Tibial nerve (tissue), 4 donors: ENCODE measurements around the gene EXOSC7. TPM values are rescaled to one million over a fixed set of nuclear protein-coding genes. Genes with fewer than 3 reads are reported as not detected.

Experiments used
- DNase-seq, 2 donors: peaks; one replicate each; pipeline ENCODE4 v3.0.0-alpha.2; 2019; ENCODE audit warnings: low spot score in 2 of 2
- H3K27ac ChIP-seq, 4 donors: fragments of 200-600 bp; sonication (generic) in 3 of 4; one replicate each; pipeline ENCODE4 v1.5.1; 2017 to 2019; ENCODE audit warnings: mild to moderate bottlenecking in 1 of 4
- H3K27me3 ChIP-seq, 2 donors: fragments of 200-600 bp; sonication (generic) in 1 of 2; one replicate each; pipeline versions ENCODE4 v1.5.1 to v1.6.0; 2017 to 2019
- H3K36me3 ChIP-seq, 3 donors: fragments of 200-600 bp; sonication (generic); one replicate each; pipeline ENCODE4 v1.5.1; 2018 to 2019
- H3K4me1 ChIP-seq, 4 donors: fragments of 200-600 bp; sonication (generic) in 3 of 4; one replicate each; pipeline ENCODE4 v1.5.1; 2017 to 2019
- H3K4me3 ChIP-seq, 4 donors: fragments of 200-600 bp; sonication (generic) in 3 of 4; one replicate each; pipeline ENCODE4 v1.5.1; 2017 to 2019; ENCODE audit warnings: mild to moderate bottlenecking in 1 of 4, moderate library complexity in 1 of 4
- H3K9me3 ChIP-seq, 4 donors: fragments of 200-600 bp; sonication (generic) in 3 of 4; one replicate each; pipeline ENCODE4 v1.5.1; 2017 to 2019
- EP300 ChIP-seq, 2 donors: sonication (generic); formaldehyde crosslinking; IDR thresholded peaks; one replicate each; pipeline ENCODE4 v1.6.1; 2017; ENCODE audit warnings: antibody characterized with exemption in 2 of 2, mild to moderate bottlenecking in 1 of 2
- POLR2A ChIP-seq, 2 donors: fragments of 450-650 bp; IDR thresholded peaks; one replicate each; pipeline ENCODE4 v1.6.1; 2017; ENCODE audit warnings: antibody characterized with exemption in 2 of 2, mild to moderate bottlenecking in 2 of 2, moderate library complexity in 2 of 2
- WGBS, 2 donors: methylation state at CpG; one replicate each; pipeline ENCODE4 v1.1.5; 2018; 5-methylcytosine and 5-hydroxymethylcytosine counted together
- total RNA-seq, 4 donors: library from RNA; depleted of rRNA; stranded (reverse); fragments of >200 nt; gene quantifications; one replicate each; pipeline ENCODE4 v1.1.0, GENCODE V29; 2016
- TF ChIP-seq, protein P1 (sequence below), 5 experiments: fragments of 200-600 bp in 3 of 5; fragments of 450-650 bp in 2 of 5; sonication (generic) in 3 of 5; IDR thresholded peaks; one replicate each; pipeline ENCODE4 v1.5.1; 2016 to 2019; ENCODE audit warnings: antibody characterized with exemption in 5 of 5, mild to moderate bottlenecking in 3 of 5, moderate library complexity in 2 of 5

Gene EXOSC7
- total RNA-seq, 4 donors from 2014 or later, result 48.3 to 67.7 (median 64.2) TPM

DNA sequence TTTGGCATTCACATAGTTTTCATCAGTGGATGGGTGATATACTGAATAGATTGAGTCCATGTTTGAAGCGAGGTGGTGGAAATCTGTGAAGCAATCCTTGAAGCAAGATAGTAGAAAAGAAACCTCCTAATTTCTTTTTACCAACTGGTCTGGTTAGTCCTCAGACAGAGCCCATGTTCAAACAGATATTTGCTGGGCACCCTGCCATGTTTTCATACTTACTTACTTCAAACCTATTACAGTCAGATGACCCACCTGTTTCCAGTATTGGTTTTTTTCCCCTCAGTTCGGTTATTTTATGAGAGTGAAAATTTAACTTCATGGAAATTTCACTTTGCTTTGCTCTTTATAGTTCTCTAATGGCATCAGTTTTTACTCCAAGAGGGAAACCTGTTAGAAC, 23.7 kb downstream of the EXOSC7 start:
- Histone ChIP-seq H3K27ac (no peak overlapping the region), H3K9me3 (no peaks in the 10 kb centered on the region), H3K4me3 (no peak overlapping the region), H3K4me1 (peaks cover 0 to 16% (median 13%) of the 10 kb centered on the region in 4 donors), H3K27me3 (no peaks in the 10 kb centered on the region), H3K36me3 (peaks cover 0 to 82% (median 7%) of the 10 kb centered on the region in 3 donors)
- whole genome bisulfite sequencing, 2 donors, result 84 to 86% methylated on average over 2 of the region's 2 CpGs
- DNase-seq, result no peak
- TF ChIP-seq, protein P1, sequence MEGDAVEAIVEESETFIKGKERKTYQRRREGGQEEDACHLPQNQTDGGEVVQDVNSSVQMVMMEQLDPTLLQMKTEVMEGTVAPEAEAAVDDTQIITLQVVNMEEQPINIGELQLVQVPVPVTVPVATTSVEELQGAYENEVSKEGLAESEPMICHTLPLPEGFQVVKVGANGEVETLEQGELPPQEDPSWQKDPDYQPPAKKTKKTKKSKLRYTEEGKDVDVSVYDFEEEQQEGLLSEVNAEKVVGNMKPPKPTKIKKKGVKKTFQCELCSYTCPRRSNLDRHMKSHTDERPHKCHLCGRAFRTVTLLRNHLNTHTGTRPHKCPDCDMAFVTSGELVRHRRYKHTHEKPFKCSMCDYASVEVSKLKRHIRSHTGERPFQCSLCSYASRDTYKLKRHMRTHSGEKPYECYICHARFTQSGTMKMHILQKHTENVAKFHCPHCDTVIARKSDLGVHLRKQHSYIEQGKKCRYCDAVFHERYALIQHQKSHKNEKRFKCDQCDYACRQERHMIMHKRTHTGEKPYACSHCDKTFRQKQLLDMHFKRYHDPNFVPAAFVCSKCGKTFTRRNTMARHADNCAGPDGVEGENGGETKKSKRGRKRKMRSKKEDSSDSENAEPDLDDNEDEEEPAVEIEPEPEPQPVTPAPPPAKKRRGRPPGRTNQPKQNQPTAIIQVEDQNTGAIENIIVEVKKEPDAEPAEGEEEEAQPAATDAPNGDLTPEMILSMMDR (IDR thresholded peaks at IDR 0.05), result no peak
- TF ChIP-seq POLR2A (IDR thresholded peaks at IDR 0.05), result no peak
- TF ChIP-seq EP300 (IDR thresholded peaks at IDR 0.05), result no peak

DNA sequence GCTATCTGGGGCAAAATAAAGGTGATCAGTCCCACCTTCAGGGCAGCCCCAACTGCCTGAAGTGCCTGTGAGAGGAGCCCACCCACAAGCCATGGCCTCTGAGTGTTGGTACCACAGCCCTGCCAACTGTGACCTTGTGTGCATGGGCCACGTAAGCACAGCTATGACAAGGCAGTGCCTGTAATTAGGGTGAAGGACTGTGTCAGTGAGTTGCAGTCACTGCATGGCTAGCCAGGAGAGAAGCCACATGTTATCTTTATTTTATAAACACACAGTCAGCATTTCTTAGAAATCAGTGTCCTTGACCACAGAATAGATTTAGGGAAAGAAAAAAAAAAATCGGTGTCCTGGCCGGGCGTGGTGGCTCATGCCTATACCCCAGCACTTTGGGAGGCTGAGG, 24.8 kb downstream of the EXOSC7 start:
- Histone ChIP-seq H3K9me3 (no peaks in the 10 kb centered on the region), H3K27ac (no peak overlapping the region), H3K36me3 (peaks cover 0 to 92% (median 7%) of the 10 kb centered on the region in 3 donors), H3K27me3 (no peaks in the 10 kb centered on the region), H3K4me1 (peaks cover 0 to 7% (median 3%) of the 10 kb centered on the region in 4 donors), H3K4me3 (no peak overlapping the region)
- no peak for DNase-seq
- 92 to 100% methylated on average over 4 of the region's 4 CpGs for WGBS, 2 donors
- TF ChIP-seq, protein P1 (IDR thresholded peaks at IDR 0.05), result no peak
- no peak for TF ChIP-seq EP300 (IDR thresholded peaks at IDR 0.05)
- TF ChIP-seq POLR2A (IDR thresholded peaks at IDR 0.05), result no peak

DNA sequence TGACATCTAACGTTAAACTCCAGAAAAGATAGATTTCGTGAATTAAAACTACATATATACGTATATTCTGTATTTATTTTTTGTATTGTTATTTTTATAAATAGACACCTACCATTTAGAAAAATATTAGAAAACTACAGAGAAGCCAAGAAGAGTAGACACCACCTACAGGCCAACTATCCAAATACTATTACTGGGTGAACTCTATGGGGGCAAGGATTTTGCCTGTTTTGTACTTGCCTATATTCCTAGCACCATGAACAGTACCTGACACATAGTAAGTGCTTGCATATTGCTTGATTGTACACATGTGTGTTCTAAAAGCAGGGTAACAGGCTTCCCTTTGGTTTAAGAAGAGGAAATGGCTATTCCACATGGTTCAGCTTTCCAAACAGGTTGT, 25.7 kb downstream of the EXOSC7 start:
- Histone ChIP-seq H3K27ac (no peak overlapping the region), H3K4me1 (no peaks in the 10 kb centered on the region), H3K4me3 (no peak overlapping the region), H3K9me3 (no peaks in the 10 kb centered on the region), H3K36me3 (peaks cover 0 to 95% (median 7%) of the 10 kb centered on the region in 3 donors), H3K27me3 (no peaks in the 10 kb centered on the region)
- TF ChIP-seq, protein P1 (IDR thresholded peaks at IDR 0.05), result no peak
- TF ChIP-seq POLR2A (IDR thresholded peaks at IDR 0.05), result no peak
- no peak for TF ChIP-seq EP300 (IDR thresholded peaks at IDR 0.05)
- DNase-seq, result no peak
- 93 to 97% methylated on average over 3 of the region's 3 CpGs for whole genome bisulfite sequencing, 2 donors

DNA sequence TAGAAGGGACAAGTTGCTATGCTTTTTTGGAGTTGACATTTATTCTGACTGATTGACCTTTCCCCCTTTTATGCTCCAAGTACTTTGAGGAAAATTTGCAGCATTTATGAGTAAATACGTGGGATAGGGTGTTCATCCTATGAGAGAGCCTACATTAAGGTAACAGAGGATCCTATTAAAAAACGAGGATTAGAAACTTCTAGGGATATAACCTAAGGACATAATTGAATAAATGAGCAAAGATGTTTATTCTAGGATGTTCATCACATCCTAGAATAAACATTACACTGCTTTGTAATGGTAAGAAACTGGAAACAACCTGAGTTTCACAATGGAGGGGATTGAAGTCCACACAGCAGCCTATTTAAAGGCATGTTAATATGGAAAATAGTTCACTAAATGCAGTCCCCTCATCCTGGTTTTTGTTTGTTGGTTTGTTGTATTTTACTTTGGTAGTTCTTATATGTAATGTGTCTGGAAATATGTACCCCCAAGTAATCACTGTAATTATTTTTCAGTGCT, 26.2 kb downstream of the EXOSC7 start:
- TF ChIP-seq, protein P1 (IDR thresholded peaks at IDR 0.05), result no peak
- TF ChIP-seq POLR2A (IDR thresholded peaks at IDR 0.05), result no peak
- no peak for TF ChIP-seq EP300 (IDR thresholded peaks at IDR 0.05)
- peaks cover 0 to 95% (median 7%) of the 10 kb centered on the region in 3 donors for H3K36me3 ChIP-seq
- WGBS, 2 donors, result 76 to 79% methylated on average over 2 of the region's 2 CpGs

DNA sequence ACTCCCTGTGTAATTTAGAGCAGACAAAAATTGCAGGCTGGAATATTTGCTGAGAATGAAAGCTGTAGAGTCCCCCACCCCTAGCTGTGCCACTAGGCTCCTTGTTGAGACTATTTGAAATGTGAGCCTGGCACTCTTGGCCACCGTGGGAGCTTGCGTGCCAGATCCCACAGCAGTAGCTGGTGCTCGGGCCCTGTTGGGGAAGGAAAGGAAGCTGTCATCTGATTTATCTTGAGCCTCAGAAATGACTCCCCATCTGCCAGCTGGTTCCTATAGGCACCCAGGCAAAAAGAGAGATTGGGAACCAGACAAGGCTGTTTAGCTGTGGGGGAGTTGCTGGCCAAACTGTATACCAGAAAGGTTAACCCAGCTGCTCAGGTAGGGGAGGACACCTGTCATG, 26.7 kb downstream of the EXOSC7 start:
- H3K27me3 ChIP-seq, result no peaks in the 10 kb centered on the region
- no peak for DNase-seq
- no peak for TF ChIP-seq EP300 (IDR thresholded peaks at IDR 0.05)
- TF ChIP-seq POLR2A (IDR thresholded peaks at IDR 0.05), result no peak
- TF ChIP-seq, protein P1 (IDR thresholded peaks at IDR 0.05), result no peak
- peak overlapping the region in 1 of 4 donors; percentile 8 for H3K27ac ChIP-seq
- 87 to 91% methylated on average over 3 of the region's 3 CpGs for WGBS, 2 donors
- no peak overlapping the region for H3K4me3 ChIP-seq
- no peaks in the 10 kb centered on the region for H3K4me1 ChIP-seq
- H3K9me3 ChIP-seq, result no peaks in the 10 kb centered on the region
- peaks cover 0 to 95% (median 7%) of the 10 kb centered on the region in 3 donors for H3K36me3 ChIP-seq

More for the DNA sequence above, 26.2 kb downstream of the EXOSC7 start:
- no peak overlapping the region for H3K27ac ChIP-seq
- no peaks in the 10 kb centered on the region for H3K4me1 ChIP-seq
- no peak overlapping the region for H3K4me3 ChIP-seq
- no peak for DNase-seq
- no peaks in the 10 kb centered on the region for H3K27me3 ChIP-seq
- no peaks in the 10 kb centered on the region for H3K9me3 ChIP-seq
